Measurements from ENCODE around the gene ZNF512B.
"Not testable (repeated sequence)": the region's sequence is repeated elsewhere in the genome, so short reads cannot be mapped to it uniquely, and the experiment has no call there.

Gene ZNF512B

GRCh38 chr20:63929473-63929883 is 40.3 kb downstream of the ZNF512B start:
- not testable (repeated sequence) for DNase-seq

GRCh38 chr20:63929071-63929470 is 40.7 kb downstream of the ZNF512B start:
- no peak for DNase-seq

GRCh38 chr20:63926298-63926697 is 43.4 kb downstream of the ZNF512B start:
- no peak for DNase-seq

- no peak for DNase-seq
Measured at GRCh38 chr20:63924241-63924640, 45.5 kb downstream of the ZNF512B start.

GRCh38 chr20:63923651-63924050 is 46.1 kb downstream of the ZNF512B start:
- no peak for DNase-seq

GRCh38 chr20:63920226-63920625 is 49.5 kb downstream of the ZNF512B start:
- no peak for DNase-seq

- no peak for DNase-seq
Measured at GRCh38 chr20:63919130-63919529, 50.6 kb downstream of the ZNF512B start.

GRCh38 chr20:63917811-63918210 is 51.9 kb downstream of the ZNF512B start:
- no peak for DNase-seq

GRCh38 chr20:63916371-63916939 is 53.3 kb downstream of the ZNF512B start:
- not testable (repeated sequence) for DNase-seq

- no peak for DNase-seq
Measured at GRCh38 chr20:63915471-63915870, 54.3 kb downstream of the ZNF512B start.

- DNase-seq: no peak
Measured at GRCh38 chr20:63913768-63914167, 56.0 kb downstream of the ZNF512B start.

GRCh38 chr20:63911176-63911575 is 58.6 kb downstream of the ZNF512B start:
- DNase-seq: no peak

GRCh38 chr20:63908008-63908682 is 61.6 kb downstream of the ZNF512B start:
- no peak for DNase-seq

All from islet precursor cell (in vitro differentiated cells).